HG03060 (cell line): ENCODE measurements around the gene TMEM179B.
A peak's percentile ranks its signal among the peaks of the same experiment; 100 is the strongest.

Experiments used
- ATAC-seq: cut with Tn5 transposase; IDR thresholded peaks from one replicate; pipeline ENCODE4 v1.9.1; 2021; ENCODE audit warnings: low read depth, moderate number of reproducible peaks; ENCODE audit not compliant: unreplicated experiment

TMEM179B gene

GRCh38 chr11:62830904-62831519 lies 43.8 kb downstream of the TMEM179B start:
- ATAC-seq: no peak

- peak; percentile 47 for ATAC-seq
These were observed 44.5 kb downstream of the TMEM179B start, which contains the start of gene STX5 for GRCh38 chr11:62831520-62832335. Gene STX5, minus strand, starts transcription at chr11:62832051. Its CDS starts 808 bp downstream, at chr11:62831243.

GRCh38 chr11:62832336-62833234 lies 45.4 kb downstream of the TMEM179B start, which contains the start of gene TEX54:
Gene TEX54, minus strand, starts transcription at chr11:62832841.
- peak; percentile 7 for ATAC-seq

- no peak for ATAC-seq
These were observed 48.1 kb downstream of the TMEM179B start for GRCh38 chr11:62835336-62835735.

GRCh38 chr11:62839050-62839945 lies 52.1 kb downstream of the TMEM179B start, which contains the start of gene WDR74:
Gene WDR74, minus strand, starts transcription at chr11:62839590. Its CDS starts 20 bp downstream, at chr11:62839570.
- ATAC-seq: peak; percentile 31
